Measurements from ENCODE around the gene TRMT6.

TRMT6 gene

DNA sequence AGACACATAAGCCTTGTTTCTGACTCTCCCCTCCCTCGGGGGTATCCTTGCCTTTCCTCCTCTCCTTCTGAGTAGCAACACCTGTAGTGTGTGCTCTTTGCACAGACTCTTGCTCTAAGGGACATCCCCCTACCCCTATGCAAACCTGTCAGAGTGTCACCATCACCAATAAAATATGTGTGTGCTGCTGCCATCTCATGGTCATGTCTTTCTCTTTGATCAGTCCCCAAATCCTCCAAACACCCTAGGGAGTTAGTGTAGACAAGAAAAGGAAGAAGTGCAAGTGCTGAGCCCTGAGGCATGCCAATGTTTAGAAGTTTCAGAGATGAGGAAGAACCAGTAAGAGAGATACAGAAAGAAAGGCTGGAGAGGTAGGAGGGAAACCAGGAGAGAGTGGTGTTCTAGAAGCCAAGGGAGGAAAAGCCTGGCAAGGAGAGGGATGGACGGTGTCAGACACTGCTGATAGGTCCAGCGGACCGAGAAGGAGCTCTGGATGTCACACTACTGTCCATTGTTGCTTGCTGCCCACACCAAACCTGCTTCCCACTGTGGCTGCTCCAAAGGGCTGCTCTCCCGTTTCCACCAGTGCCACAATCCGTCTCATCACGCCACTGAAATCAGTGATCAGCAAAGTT, 16.4 kb downstream of the TRMT6 start:
- peak in 1 of 2 donors; percentile 33 for DNase-seq (ENCODE audit: low read depth in 2 of 2)
- no peak overlapping the region for H3K4me3 ChIP-seq (replicated peaks in 1 of 2; ENCODE audit: low read depth in 2 of 2, low read length in 2 of 2)
- TF ChIP-seq, protein P1, sequence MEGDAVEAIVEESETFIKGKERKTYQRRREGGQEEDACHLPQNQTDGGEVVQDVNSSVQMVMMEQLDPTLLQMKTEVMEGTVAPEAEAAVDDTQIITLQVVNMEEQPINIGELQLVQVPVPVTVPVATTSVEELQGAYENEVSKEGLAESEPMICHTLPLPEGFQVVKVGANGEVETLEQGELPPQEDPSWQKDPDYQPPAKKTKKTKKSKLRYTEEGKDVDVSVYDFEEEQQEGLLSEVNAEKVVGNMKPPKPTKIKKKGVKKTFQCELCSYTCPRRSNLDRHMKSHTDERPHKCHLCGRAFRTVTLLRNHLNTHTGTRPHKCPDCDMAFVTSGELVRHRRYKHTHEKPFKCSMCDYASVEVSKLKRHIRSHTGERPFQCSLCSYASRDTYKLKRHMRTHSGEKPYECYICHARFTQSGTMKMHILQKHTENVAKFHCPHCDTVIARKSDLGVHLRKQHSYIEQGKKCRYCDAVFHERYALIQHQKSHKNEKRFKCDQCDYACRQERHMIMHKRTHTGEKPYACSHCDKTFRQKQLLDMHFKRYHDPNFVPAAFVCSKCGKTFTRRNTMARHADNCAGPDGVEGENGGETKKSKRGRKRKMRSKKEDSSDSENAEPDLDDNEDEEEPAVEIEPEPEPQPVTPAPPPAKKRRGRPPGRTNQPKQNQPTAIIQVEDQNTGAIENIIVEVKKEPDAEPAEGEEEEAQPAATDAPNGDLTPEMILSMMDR (IDR thresholded peaks at IDR 0.05; ENCODE audit: low read depth, low read length) = peak; percentile 8

GRCh38 chr20:5932796-5933195, 17.5 kb downstream of the TRMT6 start:
- no peak for DNase-seq (ENCODE audit: low read depth in 2 of 2)
- no peak overlapping the region for H3K4me3 ChIP-seq (replicated peaks in 1 of 2; ENCODE audit: low read depth in 2 of 2, low read length in 2 of 2)
- TF ChIP-seq, protein P1 (IDR thresholded peaks at IDR 0.05; ENCODE audit: low read depth, low read length) = no peak

DNA sequence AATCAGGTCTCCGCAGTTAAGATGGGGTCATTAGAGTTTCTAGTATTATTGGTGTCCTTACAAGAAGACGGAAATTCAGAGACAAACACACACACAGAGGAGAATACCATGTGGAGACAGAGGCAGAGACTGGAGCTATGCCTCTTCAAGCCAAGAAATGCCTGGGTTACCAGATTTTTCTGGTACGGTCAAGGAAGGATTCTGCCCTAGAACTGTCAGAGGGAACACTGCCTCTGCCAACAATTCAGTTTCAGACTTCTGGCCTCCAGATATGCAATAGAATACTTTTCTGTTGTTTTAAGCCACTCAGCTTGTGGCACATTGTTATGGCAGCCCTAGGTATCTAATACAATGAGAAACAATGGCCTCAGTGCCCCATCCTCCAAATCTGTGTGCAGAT, 18.9 kb downstream of the TRMT6 start:
- H3K4me3 ChIP-seq (replicated peaks in 1 of 2; ENCODE audit: low read depth in 2 of 2, low read length in 2 of 2) = no peak overlapping the region
- TF ChIP-seq, protein P1 (IDR thresholded peaks at IDR 0.05; ENCODE audit: low read depth, low read length) = no peak
- DNase-seq (ENCODE audit: low read depth in 2 of 2) = no peak

- TF ChIP-seq, protein P1 (IDR thresholded peaks at IDR 0.05; ENCODE audit: low read depth, low read length) = no peak
- DNase-seq (ENCODE audit: low read depth in 2 of 2) = peak in 1 of 2 donors; percentile 37
- no peak overlapping the region for H3K4me3 ChIP-seq (replicated peaks in 1 of 2; ENCODE audit: low read depth in 2 of 2, low read length in 2 of 2)
These were observed 21.3 kb downstream of the TRMT6 start for GRCh38 chr20:5928836-5929715.

GRCh38 chr20:5927749-5928462, 22.4 kb downstream of the TRMT6 start:
- DNase-seq (ENCODE audit: low read depth in 2 of 2) = no peak
- H3K4me3 ChIP-seq (replicated peaks in 1 of 2; ENCODE audit: low read depth in 2 of 2, low read length in 2 of 2) = no peak overlapping the region
- TF ChIP-seq, protein P1 (IDR thresholded peaks at IDR 0.05; ENCODE audit: low read depth, low read length) = no peak

DNA sequence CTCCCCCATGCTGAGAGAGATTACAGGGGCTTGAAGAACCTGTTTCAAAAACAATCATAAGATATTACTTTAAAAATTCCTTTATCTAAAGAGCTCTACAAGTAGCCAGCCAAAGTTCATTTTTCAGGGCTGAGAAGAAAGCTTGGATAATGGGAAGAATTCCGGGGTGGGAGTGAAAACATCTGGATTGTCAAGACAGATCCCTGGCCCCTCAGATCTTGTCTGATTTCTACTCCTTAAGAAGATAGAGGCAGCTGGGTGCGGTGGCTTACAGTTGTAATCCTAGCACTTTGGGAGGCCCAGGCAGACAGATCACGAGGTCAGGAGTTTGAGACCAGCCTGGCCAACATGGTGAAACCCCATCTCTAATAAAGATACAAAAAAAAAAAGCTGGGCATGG, 24.8 kb downstream of the TRMT6 start:
- TF ChIP-seq, protein P1 (IDR thresholded peaks at IDR 0.05; ENCODE audit: low read depth, low read length) = no peak
- DNase-seq (ENCODE audit: low read depth in 2 of 2) = no peak
- no peak overlapping the region for H3K4me3 ChIP-seq (replicated peaks in 1 of 2; ENCODE audit: low read depth in 2 of 2, low read length in 2 of 2)
